Stimulated activated naive CD4-positive, alpha-beta T cell (primary cell): Measurements from ENCODE around the gene SIVA1.
A peak's percentile ranks its signal among the peaks of the same experiment; 100 is the strongest.

Source experiments
- DNase-seq, 6 experiments: peaks; one replicate each; lab custom pipeline; 2025; lab: John Stamatoyannopoulos, UW

The SIVA1 gene

DNA sequence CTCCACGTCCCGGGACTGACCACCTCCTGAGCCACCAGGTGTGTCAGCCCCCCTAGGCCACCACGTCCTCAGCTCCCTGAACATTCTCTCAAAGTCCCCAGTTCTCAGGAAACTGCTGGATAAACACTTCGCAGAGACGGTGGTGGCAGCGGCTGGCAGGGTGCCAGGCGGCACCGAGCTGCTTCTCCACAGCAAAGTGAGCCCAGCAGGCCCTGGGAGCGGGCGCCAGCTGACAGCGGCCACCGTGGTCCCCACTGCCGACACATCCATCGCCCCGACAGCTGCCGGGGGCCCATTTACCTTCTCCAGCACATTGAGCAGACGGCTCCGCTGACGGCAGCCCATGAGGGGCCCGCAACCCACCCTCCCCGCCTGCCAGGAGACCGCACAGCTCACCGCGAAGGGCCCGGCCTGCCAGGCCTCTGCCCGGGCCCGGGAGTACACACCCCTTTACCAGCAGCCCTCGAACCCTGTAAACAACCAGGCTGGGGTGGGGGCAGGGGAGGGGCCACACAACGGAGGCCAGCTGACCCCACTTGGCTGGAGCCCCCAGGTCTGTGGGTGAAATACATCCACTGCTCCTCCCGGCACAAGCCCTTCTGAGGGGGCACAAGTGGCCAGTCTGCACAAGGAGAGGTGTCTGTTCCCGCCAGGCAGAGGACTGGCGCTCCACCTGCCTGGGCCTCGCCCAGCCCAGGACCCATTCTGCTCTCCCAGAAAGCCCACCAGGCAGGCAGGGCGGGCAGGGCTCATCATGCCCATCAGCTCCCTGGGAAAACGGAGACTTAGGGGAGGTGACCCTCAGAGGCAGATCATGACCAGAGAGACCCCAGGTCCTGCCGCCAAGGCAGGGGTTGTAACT, 32.1 kb downstream of the SIVA1 start:
- no peak for DNase-seq

DNA sequence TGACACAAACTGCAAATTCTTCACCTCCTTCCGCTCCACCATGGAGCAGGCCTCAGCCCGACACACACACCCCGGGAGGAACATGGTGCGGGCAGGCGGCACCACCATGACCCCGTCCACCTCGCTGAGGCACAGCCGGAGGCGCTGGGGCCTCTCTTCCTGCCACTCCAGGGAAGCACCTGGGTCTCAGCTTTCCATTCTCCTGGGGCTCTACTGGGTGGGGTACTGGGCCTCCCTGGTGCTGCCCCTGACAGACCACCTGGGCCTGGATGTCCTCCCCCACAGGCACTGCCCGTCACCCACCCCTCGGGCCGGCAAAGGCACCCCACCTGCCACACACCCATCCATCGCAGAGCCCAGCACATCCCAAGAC, 32.7 kb downstream of the SIVA1 start:
- DNase-seq = no peak

DNA sequence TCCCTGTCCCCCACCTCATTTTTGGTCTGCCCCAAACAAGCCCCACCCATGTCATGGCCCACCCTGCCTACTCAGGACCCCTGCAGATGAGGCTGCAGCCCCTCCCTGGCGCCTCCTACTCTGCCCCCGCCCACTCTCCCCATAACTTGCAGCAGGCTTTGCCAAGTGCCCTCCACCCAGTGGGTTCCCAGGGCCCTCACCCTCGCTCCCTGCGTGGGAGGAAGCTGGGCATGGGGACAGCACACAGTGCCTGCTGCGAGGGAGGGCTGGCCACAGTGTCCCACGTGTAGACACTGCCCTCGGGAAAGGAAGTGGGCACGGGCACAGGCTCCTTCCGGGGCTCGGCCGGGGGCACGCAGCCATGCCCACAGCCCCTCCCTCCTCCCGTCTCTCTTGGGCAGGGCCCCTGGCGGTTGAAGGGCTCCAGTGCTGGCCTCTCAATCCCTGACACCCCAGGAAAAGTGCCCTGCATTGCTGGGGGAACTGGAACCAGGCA, 33.2 kb downstream of the SIVA1 start:
- DNase-seq = no peak

DNA sequence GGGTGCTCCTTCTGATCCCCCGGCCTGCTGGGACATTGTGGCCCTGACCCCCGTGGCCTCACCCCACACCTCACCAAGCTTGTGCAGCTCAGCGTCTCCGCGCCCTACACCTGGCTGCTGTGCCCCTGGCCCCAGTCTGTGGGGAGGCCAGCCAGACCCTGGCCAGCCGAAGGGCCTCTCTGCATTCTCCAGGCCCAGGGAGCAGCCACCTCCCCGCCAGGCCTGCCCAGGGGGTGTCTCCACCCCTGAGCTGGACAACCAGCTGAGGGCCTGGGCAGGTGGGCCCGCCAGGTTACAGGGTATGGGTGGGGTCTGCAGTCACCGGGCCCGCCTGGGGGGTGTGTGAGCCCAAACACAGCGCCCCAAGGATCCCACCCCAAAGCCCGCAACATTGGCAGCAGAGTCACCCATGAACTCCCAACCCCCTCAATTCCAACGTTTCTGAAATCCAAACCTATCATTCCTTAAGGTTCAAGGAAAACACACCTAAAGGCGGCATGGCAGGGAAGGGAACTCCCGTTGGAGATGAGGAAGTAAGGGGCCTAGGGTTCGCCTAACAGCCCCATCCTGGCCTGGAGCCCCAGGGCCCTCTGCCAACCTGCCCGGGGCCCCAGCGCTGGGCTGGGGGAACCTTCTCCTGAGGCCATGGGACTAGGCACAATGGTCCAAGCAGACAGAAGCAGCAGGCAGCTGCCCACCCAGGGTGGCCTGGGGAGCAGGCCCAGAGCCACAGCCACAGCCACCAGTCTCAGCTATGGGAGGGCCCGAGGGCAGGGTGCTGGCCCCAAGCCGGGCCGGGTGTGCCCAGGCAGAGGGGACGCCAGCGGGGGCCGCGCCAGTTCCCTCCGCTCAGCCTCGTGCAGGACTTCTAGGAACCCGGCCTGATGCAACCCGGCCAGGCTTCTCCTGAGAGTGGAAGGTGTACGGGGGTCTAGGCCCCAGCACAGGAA, 34.1 kb downstream of the SIVA1 start:
- DNase-seq = no peak

DNA sequence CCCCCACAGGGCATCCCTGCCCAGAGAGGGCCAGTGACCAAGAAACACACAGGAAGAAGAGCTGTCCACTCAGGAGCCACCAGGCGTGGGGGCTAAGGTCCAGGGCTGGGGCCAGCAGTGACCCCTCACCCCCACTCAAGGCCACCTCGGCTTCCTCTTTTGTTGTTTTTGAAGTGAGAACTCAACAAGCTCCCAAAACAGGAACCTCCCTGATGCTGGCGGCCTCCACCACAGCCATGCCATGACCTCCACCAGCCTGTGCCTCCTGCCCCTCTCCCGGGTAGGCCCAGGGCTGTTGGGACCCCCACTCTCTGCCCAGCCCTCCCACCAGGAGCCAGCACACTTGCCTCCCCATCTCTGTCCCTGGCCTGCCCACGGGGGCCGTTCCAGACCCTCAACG, 34.8 kb downstream of the SIVA1 start:
- no peak for DNase-seq

DNA sequence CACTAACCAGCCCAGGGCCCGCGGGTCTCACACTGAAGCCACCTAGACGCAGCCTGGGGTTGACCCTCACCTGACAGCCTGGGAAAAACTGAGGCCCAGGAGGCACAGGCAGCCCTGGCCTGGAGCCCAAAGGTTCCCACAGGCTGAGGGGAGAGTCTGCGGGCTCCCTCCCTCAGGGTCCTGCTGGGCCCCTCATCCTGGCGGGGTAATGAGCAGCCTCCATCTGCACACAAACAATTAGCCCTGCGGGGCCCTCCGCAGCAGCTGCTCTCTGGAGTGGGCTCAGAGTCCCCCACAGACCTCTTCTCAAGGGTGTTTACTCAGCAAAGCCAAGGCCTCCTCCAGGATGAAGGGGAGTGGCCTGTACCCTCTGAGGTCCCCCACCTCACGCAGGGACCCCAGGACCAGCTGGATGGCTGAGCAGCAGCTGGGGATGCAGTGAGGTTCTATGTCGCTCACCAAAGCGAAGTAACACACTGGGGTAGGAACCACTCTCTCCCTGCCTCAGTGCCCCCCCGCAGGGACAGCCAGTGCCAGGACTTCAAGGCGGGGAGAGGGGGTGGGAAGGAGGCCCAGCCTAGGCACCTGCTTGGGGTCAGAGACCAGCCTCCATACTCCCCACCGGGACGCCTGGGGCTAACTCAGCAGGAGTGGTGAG, 35.3 kb downstream of the SIVA1 start:
- no peak for DNase-seq

DNA sequence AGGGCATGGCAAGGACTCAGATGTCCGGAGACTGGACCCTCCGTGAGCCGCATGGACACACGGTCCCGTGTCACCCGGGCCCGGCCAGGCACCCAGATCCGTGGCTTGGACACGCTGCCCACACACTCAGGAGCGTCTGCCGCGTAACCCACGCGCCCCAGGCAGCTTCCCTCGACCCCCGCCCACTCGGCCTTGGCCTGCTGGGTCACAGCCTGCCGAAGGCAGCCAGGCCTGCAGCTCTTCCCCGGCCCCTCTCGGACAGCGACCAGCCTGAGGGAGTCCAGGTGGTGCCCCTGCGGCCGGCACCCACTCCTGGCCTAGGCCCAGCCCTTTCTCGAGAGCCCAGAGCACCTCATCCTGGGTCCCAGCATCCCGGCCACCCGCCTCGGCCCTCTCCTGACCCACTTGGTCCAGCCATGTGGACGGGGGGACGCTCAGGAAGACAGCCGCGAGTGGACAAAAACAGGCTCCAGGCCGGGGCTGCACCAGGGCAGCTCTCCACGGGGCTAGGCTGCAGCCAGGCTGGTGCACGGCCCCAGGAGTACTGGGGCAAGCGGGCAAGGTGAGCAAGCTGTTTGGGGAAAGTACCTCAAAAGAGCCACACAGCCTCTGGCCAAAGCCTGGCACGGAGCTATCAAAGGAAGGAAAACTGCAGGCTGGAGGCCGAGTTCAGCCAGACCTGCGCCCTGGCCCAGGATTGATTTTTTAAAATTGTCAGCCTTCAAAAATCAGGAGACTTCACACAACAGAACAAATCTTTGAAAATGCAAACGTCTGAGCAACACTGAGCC, 36.1 kb downstream of the SIVA1 start:
- no peak for DNase-seq

DNA sequence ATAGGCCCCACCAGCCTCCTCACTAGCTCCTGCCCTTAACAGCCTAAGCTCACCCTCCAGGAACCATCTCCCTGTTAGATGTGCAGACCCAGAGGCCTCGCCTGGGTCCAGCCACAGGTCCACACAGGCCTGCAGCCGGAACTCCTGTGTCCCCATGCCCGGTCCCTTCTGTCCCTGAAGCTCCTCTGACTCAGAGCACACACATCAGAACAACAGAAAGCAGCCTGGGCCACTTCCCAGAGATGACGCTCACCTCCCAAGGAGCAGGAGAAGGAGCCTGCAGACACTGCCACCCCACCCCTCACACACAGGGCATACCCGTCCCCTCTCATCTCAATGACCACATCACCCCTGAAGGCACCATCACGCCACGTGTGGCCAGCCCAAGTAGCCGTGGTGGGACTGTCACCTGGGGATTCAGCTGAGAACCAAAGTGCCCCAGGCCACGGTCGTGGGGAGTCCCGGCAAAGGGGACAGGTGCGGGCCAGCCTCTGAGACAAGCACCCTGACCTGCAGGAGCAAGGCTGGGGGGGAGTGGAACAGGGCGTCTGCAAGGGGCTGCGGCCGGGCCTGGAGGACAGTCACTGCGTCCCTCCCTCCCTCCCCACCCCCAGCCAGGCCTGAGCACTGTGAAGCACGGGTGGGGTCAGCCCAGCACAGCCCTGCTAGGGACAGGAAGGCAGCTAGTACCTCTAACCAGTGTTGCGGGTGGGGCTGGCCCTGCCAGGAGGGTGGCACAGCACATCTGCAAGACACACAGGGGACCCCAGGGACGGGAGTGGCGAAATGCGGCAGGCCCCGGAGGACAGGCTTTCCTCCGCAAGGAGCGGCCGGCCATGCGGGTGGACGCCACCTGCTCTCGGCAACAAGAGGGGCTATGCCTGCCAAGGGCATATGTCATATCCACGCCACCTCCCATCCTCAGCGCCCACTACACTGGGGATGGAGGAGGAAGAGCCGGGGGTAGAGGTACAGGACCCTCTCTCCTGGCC, 37.1 kb downstream of the SIVA1 start:
- DNase-seq = no peak

DNA sequence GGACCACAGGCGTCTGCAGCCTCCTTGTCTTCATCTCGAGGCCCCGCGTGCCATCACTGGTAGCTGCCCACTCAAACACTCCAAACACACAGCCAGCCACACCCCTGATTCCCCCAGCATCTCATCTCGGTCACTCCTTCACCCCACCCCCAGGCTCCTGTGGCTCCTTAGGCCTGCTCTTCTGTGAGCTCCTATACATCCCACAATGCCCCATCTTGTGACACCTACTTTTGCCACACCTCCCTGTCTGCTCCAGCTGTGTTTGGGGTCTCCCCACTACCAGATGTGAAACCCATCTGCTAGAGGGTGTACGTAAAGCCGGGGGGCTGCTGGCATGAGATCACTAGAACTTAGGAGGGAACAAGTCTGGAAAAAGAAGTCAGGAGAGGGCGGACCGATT, 38.5 kb downstream of the SIVA1 start:
- no peak for DNase-seq

DNA sequence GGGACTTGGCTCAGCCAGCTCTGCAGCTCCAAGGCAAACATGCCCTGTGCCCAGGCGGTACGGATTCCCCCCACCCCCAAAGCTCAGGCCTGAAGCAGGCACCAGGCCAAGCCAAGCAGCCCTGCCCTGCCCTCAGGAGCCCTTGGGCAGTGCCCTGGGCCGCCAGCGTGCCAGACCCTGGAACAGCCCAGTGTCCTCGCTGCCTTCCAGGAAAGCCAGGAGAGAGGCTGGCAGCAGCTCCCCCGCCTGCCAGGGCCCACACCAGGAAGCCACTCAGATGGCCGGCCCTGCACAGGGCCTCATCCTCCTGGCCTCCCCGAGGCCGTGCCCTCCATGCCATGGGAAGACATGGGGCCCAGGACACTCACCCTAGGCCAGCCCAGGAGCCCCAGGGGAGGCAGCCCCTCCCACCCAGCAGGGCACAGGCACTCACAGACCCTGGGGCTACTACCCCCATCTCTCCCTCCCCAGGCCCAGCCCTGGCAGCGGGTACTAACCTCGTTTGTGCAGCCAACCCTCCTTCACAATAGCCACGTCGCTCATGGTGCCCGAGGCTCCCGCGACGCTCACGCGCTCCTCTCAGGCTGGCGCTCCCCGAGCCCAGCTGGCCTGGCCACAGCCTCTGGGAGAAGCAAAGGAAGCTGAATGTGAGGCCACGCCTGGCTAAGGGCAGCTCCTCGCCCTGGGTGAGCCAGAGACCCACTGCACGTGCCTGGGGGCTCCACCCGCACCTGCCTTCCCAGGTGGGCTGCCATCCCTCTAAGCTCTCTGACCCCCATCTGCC, 39.3 kb downstream of the SIVA1 start:
- no peak for DNase-seq

DNA sequence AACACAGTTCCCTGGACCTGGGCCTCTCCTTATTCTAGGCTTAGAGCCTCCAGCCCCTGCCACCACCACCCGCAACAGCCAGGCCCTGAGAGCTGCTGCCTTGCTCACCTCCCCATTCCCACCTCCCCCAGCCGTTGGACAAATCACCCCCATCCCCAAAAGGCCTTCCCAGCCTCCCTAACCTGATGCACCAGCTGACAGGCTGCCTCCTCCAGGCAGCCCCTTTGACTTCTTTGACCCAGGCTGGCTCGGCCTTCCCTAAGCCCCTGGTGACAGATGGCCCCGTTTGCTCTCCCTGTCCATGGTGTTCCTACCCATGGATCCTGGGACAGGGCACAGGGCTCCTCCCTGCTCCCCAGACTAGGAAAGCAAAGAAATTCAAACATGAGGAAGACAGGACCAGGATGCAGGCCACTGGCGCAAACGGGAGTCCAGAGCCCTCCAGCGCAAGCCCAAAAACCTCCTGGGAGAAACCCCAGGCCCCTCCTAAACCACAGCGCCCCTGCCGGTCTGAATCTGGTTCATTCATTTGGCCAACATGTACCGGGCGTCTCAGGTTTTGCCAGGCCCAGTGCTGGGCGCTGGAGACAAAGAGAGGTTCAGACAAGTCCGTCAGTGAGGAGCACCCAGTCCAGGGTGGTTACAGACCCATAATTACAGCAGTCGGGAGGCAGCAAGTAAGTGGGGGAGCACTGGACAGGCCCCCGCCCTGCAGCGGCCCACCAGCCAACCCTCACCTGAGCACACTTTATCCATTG, 40.2 kb downstream of the SIVA1 start:
- no peak for DNase-seq

DNA sequence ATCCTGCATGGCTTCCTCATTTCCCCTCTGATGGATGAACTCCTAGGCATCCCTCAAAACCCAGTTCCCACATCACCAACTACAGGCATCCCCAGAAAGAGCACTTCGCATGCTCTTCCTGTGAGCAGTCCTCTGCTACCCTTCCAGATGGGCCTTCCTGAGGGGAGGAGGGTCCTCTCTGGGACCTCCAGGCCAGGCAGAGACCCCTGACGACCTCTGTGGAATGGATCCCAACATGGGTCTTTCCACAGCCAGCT, 40.7 kb downstream of the SIVA1 start:
- no peak for DNase-seq

DNA sequence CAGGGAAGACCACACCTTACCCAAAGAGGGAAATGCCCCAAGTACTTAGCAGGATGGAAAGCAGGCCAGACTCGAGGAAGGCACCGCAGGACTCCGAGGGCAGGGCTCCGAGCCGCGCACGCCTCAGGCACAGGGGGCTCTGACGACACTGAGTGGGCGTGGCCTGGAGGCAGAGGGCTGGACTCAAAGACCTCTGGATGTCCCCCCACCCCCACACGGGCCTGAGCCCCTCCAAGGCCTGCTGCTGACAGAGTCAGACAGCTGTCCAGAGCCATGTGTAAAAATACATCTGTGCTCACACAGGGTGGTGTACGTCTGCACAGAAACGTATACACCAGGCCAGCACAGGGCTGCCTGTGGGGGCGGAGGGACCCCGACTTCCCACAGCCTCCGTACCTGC, 41.2 kb downstream of the SIVA1 start:
- peak in 2 of 6 experiments; percentile 12 to 39 for DNase-seq

DNA sequence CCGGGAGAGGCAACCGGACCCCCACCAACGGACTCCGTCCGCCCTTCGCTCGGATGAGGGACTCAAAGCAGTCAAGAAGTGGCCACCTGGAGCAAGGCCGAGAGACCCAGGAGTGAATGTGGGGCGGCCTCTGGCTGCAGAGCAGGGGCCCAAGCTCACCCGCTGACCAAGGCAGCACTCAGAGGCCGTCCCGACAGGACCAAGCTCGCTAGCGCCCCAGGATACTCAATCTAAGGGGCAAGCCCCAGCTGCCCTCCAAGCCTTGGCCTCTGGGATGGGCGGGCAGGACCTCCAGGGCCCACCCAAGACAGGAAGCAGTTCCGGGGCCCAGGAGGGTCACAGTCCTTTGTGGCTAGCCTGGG, 41.7 kb downstream of the SIVA1 start:
- no peak for DNase-seq

DNA sequence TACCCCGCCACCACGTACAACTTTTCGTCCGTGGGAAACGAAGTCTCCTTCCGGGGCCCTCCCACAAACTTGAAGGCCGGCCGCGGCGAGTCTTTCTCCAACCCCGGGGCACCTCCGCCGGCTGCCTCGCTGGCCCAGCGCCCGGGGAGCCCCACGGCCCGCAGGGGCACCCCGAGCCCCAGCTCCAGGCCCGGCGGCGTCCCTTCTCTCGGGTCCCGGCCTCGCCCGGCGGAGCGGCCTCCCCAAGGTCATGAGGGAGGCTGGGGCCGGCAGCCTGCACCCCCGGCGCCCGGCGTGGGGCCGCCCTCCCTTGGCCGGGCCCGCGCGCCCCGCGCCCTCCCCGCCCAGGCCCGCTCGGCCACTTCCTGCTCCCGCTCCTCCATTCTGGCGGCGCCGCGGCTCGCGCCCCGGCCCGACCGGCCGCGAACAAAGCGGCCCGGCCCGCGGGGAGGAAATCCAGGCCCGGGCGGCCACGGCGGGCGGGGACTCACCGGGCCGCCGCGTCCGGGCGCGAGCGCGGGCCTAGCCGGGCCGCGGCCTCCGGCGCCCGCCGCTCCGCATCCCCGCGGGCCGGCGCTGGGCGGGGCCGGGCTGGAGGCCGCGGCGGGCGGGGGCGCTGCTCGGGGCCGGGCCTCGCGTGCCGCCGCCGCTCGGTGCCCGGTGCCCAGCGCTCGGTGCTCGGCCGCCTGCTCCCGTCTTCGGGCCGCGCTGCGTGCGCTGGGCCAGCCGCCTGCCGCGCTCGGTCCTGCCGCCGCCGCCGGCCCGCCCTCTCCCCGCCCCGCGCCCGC, 42.2 kb downstream of the SIVA1 start, which contains the start of gene AKT1:
TSS of gene AKT1 (minus strand) at position 756 of the 788 bp plus-strand sequence. CDS start 3,105 bp downstream, outside the sequence.
- DNase-seq = peak in 3 of 6 experiments; percentile 12 to 42 (median 14)

DNA sequence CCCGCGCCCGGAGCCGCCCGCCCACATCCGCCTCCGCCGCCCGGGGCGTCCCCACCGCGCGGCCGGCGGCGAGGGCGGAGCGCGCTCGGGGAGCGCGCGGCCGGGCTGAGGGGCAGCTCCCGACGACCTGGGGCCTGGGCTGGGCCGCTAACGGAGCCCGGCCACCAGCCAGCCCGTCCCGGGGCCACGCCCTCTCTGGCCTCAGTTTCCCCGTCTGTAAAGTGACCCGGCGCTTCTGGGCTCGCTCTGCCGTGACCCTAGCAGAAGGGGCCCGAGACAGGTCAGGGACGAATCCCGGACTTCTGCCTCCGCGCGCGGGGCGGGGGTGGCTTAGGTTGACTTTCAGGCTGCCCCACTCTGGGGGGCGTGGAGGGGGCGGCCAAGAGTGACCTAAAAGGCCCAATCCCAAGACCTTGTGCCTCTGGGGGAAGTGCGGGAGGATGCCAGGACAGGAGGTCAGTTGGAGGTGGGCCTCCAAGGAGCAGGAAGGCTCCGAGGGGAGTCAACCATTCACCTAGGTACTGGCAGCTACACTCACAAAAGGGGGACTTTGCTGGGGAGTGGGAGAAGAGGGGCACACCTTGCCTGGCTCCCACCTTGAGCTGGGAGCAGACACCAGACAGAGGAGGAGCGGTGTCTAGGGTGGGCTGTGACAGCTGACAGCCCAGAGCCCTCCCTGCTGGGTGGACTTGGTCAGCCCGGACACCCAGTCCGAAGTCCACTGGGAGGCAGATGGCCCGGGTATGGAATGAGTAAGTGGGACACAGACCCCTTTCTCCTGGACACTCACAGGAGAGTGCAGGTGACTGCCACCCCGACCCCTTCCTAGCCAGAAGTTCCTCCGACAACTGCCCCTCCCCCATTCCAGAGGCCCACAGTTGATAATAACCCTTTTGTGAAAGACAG, 43.1 kb downstream of the SIVA1 start:
- DNase-seq = peak; percentile 28 to 55 (median 44)

DNA sequence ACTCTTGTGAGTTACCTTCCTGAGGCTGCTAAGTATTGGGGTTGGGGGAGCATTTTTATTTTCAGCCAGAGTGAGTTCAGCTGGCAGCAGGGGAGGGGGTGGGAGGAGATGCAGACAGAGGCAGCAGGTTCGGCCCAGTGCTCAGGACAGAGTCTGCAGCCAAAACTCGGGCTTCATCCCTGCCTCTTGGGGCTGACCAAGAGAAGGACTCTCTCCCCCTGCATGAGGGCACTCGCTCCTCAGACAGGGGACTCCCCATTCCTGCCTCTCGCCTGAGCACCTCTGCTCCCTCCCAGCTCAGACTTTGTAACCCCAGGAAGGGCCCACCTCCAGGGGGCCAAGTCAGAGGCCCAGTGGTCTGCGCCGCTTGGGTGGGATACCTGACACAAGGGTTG, 43.7 kb downstream of the SIVA1 start:
- no peak for DNase-seq
